CD14-positive monocyte (primary cell): ENCODE data around the gene BOC. TPM values are rescaled to one million over a fixed set of nuclear protein-coding genes. Genes with fewer than 3 reads are reported as not detected.

Source experiments
- DNase-seq, 3 donors: peaks; one replicate each; pipeline ENCODE4 v3.0.0-alpha.2; 2011 to 2022
- H2AFZ ChIP-seq: 2 replicates; pipeline ENCODE4 v1.6.0; 2012; ENCODE audit warnings: mild to moderate bottlenecking, low read depth, low read length, inconsistent platforms; ENCODE audit not compliant: insufficient read depth, poor library complexity, severe bottlenecking
- H3K27ac ChIP-seq, 2 donors: 1 replicate in 1 of 2; 2 replicates in 1 of 2; pipeline ENCODE4 v1.5.1; 2012 to 2013; ENCODE audit warnings: low read length in 2 of 2, control low read depth in 1 of 2, inconsistent platforms in 1 of 2, low read depth in 1 of 2, mild to moderate bottlenecking in 1 of 2
- H3K27me3 ChIP-seq, 2 donors: one replicate each; pipeline versions ENCODE4 v1.6.0 to v1.6.1; 2011 to 2013; ENCODE audit warnings: low read length in 2 of 2; ENCODE audit not compliant: control insufficient read depth in 2 of 2, insufficient read depth in 2 of 2
- H3K36me3 ChIP-seq, 2 donors: replicated peaks in 1 of 2; 1 replicate in 1 of 2; 2 replicates in 1 of 2; pipeline versions ENCODE4 v1.5.1 to v1.6.1; 2012 to 2013; ENCODE audit warnings: low read length in 2 of 2, control low read depth in 1 of 2, inconsistent platforms in 1 of 2, mild to moderate bottlenecking in 1 of 2; ENCODE audit not compliant: insufficient read depth in 2 of 2, control insufficient read depth in 1 of 2
- H3K4me1 ChIP-seq, 2 donors: 1 replicate in 1 of 2; 2 replicates in 1 of 2; pipeline versions ENCODE4 v1.5.1 to v1.6.1; 2012 to 2013; ENCODE audit warnings: low read length in 2 of 2, control low read depth in 1 of 2, inconsistent platforms in 1 of 2, mild to moderate bottlenecking in 1 of 2, moderate library complexity in 1 of 2; ENCODE audit not compliant: insufficient read depth in 2 of 2, control insufficient read depth in 1 of 2
- H3K4me2 ChIP-seq: replicated peaks from 2 replicates; pipeline ENCODE3; 2012; ENCODE audit warnings: low read length, moderate library complexity, mild to moderate bottlenecking; ENCODE audit not compliant: poor library complexity, severe bottlenecking; ENCODE audit errors: extremely low read depth
- H3K4me3 ChIP-seq, 3 experiments: fragments of 200-600 bp in 1 of 3; sonication (generic) in 1 of 3; replicated peaks in 1 of 3; 1 replicate in 2 of 3; 2 replicates in 1 of 3; pipeline ENCODE4 v1.5.1; 2011 to 2013; ENCODE audit warnings: low read length in 3 of 3, mild to moderate bottlenecking in 3 of 3, control low read depth in 2 of 3, low read depth in 2 of 3, inconsistent platforms in 1 of 3, moderate library complexity in 1 of 3
- H3K79me2 ChIP-seq: 2 replicates; pipeline ENCODE4 v1.6.0; 2012; ENCODE audit warnings: mild to moderate bottlenecking, control low read depth, inconsistent platforms, low read length, moderate library complexity; ENCODE audit not compliant: insufficient read depth
- H3K9ac ChIP-seq: 2 replicates; pipeline ENCODE4 v1.6.0; 2017; ENCODE audit warnings: low read length, mild to moderate bottlenecking; ENCODE audit not compliant: insufficient read depth, poor library complexity, severe bottlenecking
- H3K9me3 ChIP-seq, 2 donors: replicated peaks in 1 of 2; 1 replicate in 1 of 2; 2 replicates in 1 of 2; pipeline versions ENCODE4 v1.5.1 to v1.6.1; 2012 to 2013; ENCODE audit warnings: low read length in 2 of 2, control low read depth in 1 of 2; ENCODE audit not compliant: control insufficient read depth in 1 of 2, insufficient read depth in 1 of 2
- H4K20me1 ChIP-seq: 2 replicates; pipeline ENCODE4 v1.6.0; 2012; ENCODE audit warnings: mild to moderate bottlenecking, low read length, control low read depth, moderate library complexity; ENCODE audit not compliant: insufficient read depth
- H3K27ac Mint-ChIP-seq, 7 donors: one replicate each; pipeline ENCODE4 v1.8.0; 2020; ENCODE audit warnings: mild to moderate bottlenecking in 7 of 7, mixed read lengths in 7 of 7, moderate library complexity in 6 of 7, inconsistent platforms in 2 of 7
- H3K27me3 Mint-ChIP-seq, 3 donors: one replicate each; pipeline ENCODE4 v1.8.0; 2021 to 2022; ENCODE audit warnings: low read depth in 3 of 3, mild to moderate bottlenecking in 3 of 3, mixed read lengths in 3 of 3, moderate library complexity in 3 of 3, inconsistent platforms in 1 of 3
- H3K36me3 Mint-ChIP-seq, 2 donors: one replicate each; pipeline ENCODE4 v1.8.0; 2020; ENCODE audit warnings: mixed read lengths in 2 of 2, inconsistent platforms in 1 of 2, mild to moderate bottlenecking in 1 of 2
- H3K4me1 Mint-ChIP-seq: one replicate; pipeline ENCODE4 v1.8.0; 2020; ENCODE audit warnings: mild to moderate bottlenecking, mixed read lengths
- H3K4me3 Mint-ChIP-seq, 2 donors: one replicate each; pipeline ENCODE4 v1.8.0; 2020; ENCODE audit warnings: mild to moderate bottlenecking in 2 of 2, mixed read lengths in 2 of 2, moderate library complexity in 1 of 2
- H3K9me3 Mint-ChIP-seq, 7 donors: one replicate each; pipeline ENCODE4 v1.8.0; 2020 to 2022; ENCODE audit warnings: mixed read lengths in 7 of 7, mild to moderate bottlenecking in 6 of 7, moderate library complexity in 6 of 7, inconsistent platforms in 2 of 7
- WGBS: methylation state at CpG from one replicate; pipeline ENCODE4 v1.1.5; 2013; ENCODE audit warnings: missing lambda C conversion rate; ENCODE audit not compliant: insufficient coverage; 5-methylcytosine and 5-hydroxymethylcytosine counted together
- intact Hi-C, 2 donors: fragments of 100-400 bp; cut with micrococcal nuclease; formaldehyde crosslinking; loops; one replicate each; pipeline versions ENCODE4 v1.15.0 to v1.15.1; 2023
- polyA plus RNA-seq, 3 donors: library from polyadenylated mRNA; depleted of rRNA in 1 of 3; unstranded in 2 of 3; stranded (reverse) in 1 of 3; fragments of 300-500 nt in 2 of 3; fragments of >200 nt in 1 of 3; fragmentation: Illumina TruSeq in 2 of 3; gene quantifications; 1 replicate in 2 of 3; 2 replicates in 1 of 3; pipeline ENCODE4 v1.2.3, GENCODE V29; 2012 to 2021
- TF ChIP-seq, protein P1 (sequence below): fragments of 200-600 bp; IDR thresholded peaks from one replicate; pipeline ENCODE4 v1.8.0; 2022; ENCODE audit warnings: antibody characterized with exemption, mild to moderate bottlenecking

Gene BOC
- polyA plus RNA-seq, 3 donors: not detected

DNA sequence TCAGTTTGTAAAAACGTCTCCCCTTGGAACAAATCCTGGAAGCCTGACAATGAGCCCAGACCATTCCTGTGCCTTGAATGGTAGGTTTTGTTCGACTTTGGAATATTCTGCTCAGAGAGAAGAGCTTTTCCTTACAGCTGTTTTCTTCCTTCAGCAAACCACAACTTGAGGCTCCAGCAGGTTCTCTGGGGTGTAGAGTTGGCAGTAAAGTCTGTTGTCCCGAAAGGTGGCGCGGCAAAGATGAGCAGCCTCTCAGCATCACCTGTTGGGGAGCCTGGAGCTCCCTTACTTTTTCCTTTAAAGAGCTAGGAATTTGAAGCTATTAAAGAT lies 65.4 kb downstream of the BOC start:
- peak overlapping the region; percentile 34 to 73 (median 40) for H3K4me3 ChIP-seq
- Mint-ChIP-seq H3K27me3 (peaks cover 0 to 2% (median 0%) of the 10 kb centered on the region in 3 donors), H3K9me3 (peaks cover 0 to 2% (median 0%) of the 10 kb centered on the region in 7 donors), H3K4me3 (peak overlapping the region; percentile 81 to 91), H3K36me3 (no peaks in the 10 kb centered on the region), H3K27ac (peak overlapping the region; percentile 87 to 98 (median 92)), H3K4me1 (peaks cover 21% of the 10 kb centered on the region)
- H3K36me3 ChIP-seq: no peaks in the 10 kb centered on the region
- no peaks in the 10 kb centered on the region for H3K27me3 ChIP-seq
- WGBS: 33% methylated on average over 1 of the region's 5 CpGs
- peak overlapping the region; percentile 82 for H2AFZ ChIP-seq
- intact Hi-C loops: no loop called here
- H3K79me2 ChIP-seq: no peaks in the 10 kb centered on the region
- H3K4me2 ChIP-seq: peak overlapping the region; percentile 74
- H3K9ac ChIP-seq: peak overlapping the region; percentile 62
- DNase-seq: no peak
- TF ChIP-seq, protein P1, sequence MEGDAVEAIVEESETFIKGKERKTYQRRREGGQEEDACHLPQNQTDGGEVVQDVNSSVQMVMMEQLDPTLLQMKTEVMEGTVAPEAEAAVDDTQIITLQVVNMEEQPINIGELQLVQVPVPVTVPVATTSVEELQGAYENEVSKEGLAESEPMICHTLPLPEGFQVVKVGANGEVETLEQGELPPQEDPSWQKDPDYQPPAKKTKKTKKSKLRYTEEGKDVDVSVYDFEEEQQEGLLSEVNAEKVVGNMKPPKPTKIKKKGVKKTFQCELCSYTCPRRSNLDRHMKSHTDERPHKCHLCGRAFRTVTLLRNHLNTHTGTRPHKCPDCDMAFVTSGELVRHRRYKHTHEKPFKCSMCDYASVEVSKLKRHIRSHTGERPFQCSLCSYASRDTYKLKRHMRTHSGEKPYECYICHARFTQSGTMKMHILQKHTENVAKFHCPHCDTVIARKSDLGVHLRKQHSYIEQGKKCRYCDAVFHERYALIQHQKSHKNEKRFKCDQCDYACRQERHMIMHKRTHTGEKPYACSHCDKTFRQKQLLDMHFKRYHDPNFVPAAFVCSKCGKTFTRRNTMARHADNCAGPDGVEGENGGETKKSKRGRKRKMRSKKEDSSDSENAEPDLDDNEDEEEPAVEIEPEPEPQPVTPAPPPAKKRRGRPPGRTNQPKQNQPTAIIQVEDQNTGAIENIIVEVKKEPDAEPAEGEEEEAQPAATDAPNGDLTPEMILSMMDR: no peak
- no peaks in the 10 kb centered on the region for H4K20me1 ChIP-seq
- H3K9me3 ChIP-seq: no peaks in the 10 kb centered on the region
- peaks cover 23% of the 10 kb centered on the region in 2 donors for H3K4me1 ChIP-seq
- peak overlapping the region; percentile 75 to 86 for H3K27ac ChIP-seq

DNA sequence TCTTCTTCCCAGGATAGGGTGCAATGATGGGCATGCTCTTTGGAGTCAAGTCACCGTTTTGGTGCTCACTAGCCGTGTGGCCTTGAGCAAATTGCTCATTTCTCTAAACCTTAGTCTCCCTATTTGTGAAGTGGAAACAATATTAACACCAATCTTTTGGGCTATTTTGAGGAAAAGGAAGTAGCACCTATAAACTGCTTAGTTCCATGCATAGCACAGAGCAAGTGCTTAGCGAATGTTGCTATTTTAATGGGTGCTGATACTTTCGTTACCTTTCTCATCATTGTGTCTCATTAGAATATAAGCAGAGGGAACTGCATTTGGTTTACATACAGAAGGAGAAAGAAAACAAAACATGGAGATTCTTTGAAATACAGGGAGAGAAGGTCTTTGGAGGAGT lies 66.1 kb downstream of the BOC start:
- Histone ChIP-seq H3K4me3 (no peak overlapping the region), H3K36me3 (no peaks in the 10 kb centered on the region), H3K4me1 (peaks cover 23% of the 10 kb centered on the region in 2 donors), H3K4me2 (peak overlapping the region; percentile 74), H3K9me3 (no peaks in the 10 kb centered on the region), H2AFZ (peak overlapping the region; percentile 82), H4K20me1 (no peaks in the 10 kb centered on the region), H3K9ac (no peak overlapping the region), H3K27me3 (no peaks in the 10 kb centered on the region), H3K79me2 (no peaks in the 10 kb centered on the region), H3K27ac (no peak overlapping the region)
- TF ChIP-seq, protein P1: no peak
- Mint-ChIP-seq H3K27me3 (peaks cover 2 to 3% (median 3%) of the 10 kb centered on the region in 3 donors), H3K36me3 (no peaks in the 10 kb centered on the region), H3K4me3 (no peak overlapping the region), H3K9me3 (peaks cover 0 to 2% (median 0%) of the 10 kb centered on the region in 7 donors), H3K27ac (peak overlapping the region in 1 of 7 donors; percentile 92), H3K4me1 (peaks cover 21% of the 10 kb centered on the region)
- intact Hi-C loops: no loop called here
- DNase-seq: no peak
- WGBS: 100% methylated on average over 1 of the region's 4 CpGs
